NCI-H1417 (cell line): ENCODE data around the gene KREMEN2.
A peak's percentile ranks its signal among the peaks of the same experiment; 100 is the strongest.

ENCODE experiments used
- DNase-seq, 3 experiments: peaks; one replicate each; lab custom pipeline; 2025; lab: John Stamatoyannopoulos, UW

KREMEN2 gene

DNA sequence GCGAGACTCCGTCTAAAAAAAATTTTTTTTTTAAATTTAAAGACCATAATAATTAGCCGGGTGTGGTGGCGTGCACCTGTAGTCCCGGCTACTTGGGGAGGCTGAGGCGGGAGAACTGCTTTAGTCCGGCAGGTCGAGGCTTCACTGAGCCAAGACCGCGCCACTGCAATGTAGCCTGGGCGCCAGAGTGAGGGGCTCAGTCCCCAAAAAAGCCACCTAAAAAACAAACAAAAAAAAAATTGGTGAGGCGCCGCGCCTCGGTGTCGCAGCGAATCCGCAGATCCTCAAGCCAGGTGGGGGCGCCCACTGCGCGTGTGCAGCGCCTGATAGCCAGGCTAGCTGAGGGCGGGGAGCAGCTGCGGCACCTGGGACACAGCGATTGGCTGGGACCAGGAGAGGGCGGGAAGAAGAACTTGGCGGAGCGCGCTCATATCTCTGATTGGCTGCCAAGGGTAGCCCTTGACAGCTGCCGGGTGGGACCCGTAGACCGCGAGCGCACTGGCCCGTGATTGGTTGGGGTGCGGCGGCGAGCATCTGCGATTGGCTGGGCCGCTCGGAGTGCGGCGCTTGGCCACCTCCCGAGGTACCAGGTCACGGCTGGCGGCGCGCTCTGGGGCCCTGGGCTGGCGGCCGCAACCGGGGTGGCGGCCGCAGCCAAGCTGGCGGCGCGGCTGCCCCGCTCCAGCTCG is 39.7 kb downstream of the KREMEN2 start:
- peak; percentile 99 to 100 (median 99) for DNase-seq

DNA sequence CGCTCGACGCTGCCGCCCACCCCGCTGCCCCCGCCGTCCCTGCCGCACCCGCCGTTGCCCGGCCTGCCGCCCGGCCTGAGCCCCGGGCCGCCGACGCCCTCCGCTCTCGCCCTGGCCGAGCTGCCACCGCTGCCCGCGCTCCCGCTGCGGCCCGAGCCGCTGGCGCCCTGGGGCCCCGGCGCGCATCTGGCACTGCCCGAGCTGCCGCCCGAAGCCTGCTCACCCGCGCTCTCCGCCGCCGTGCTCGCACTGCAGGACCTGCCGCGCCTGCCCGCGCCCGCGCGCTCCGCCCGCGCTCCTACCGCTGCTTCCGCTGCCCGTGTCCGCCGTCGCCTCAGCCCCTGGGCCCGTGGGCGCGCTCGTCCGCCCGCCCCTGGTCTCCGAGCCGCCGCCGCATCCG is 40.2 kb downstream of the KREMEN2 start:
- peak; percentile 43 to 52 (median 45) for DNase-seq

DNA sequence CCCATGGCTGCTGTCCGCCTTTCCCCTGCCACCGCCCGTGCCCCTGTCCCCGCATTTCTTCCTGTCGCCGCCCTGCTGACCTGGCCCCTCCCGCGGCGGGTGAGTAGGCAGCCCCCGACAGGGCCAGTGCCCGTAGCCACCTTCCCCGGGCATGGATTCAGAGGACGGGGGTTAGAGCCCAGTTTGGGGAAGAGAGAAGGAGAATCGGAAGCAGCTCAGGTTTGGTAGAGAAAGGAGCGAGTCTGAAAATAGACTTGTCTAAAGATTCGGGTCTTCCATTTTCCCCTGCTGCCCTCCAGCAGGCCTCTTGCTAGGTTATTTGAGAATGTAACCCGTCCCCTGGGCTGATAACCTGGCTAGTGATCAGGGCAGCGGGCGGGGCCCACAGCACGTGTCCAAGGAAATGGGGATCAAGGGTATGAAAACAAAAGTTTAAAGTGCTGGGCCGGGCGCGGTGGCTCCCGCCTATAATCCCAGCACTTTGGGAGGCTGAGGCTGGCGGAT is 40.8 kb downstream of the KREMEN2 start:
- DNase-seq: peak; percentile 50 to 70 (median 59)

DNA sequence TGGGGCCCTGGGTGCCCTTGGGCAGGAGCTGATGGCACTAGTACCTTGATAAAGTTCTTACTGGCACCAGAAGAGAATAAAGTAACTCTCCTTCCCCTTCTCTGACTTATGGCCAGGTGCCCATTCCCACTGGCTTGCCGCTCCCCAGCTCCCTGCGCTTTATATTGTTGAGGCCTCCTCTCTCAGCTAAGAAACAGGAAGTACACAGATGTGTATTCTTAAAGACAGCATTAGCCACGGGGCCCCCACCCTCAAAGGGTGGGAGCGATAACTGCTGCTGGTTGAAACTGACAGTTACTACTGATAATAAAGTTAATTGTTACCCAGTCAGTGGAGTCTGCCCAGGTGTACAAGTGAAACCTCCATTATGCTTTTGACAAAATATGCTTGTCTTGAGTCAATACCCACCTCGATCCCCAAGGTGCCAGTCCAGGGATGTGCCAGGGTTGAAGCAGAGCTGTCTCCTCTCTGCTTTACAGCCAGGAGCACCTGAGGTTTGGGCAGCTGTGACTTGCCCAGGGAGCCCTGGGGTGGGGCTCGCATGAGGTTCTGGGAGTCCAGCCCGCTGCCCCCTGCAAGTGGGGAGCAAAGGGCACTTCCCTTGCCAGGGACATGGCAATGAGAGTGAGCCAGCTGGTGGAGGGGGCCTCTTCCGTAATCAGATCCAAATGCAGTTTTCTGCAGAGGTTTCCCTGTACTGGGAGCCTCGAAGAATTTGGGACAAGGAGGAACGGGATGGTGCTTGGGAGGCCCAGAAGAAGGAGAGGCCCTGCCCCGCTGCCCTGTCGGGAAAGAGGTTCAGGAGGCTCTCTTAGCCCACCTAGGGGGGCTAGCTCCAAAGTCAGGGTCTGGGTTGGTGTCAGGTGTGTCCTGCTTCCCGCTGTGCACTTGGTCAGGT is 43.2 kb downstream of the KREMEN2 start:
- DNase-seq: no peak

DNA sequence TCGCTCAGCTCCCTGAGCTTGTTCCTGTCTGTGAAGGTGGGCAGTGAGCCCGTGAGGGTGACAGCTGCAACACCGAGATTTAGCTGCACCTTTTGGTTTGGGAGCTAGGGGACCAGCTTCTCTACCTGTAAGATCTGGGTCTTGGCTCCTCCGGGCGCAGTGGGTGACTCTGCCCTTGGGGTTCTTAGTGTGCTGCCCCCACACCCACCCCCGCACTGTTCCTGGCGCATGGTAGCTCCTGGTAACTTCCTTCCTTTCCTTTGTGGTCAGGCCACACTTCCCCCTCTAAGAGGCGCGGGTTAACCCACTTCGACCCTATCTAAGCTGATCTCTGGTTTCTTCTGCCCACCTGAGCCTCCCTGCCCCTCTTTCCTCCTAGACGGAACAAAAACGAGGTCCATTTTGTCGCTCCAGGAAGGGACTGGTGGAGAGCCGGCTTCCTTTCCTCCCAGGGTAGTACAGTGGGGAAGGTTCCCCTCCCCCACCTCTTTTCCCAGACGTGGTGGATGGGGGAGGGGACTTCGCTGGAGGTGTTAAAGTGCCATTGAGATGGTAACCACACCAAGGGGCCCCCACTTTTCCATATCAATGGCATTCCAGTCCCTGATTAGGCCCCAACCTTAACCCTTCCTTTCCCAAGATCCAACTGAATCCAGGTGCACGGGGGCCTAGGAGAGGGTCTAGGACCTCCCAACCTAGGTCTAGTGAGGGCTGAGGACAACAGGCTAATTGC is 44.0 kb downstream of the KREMEN2 start:
- no peak for DNase-seq

DNA sequence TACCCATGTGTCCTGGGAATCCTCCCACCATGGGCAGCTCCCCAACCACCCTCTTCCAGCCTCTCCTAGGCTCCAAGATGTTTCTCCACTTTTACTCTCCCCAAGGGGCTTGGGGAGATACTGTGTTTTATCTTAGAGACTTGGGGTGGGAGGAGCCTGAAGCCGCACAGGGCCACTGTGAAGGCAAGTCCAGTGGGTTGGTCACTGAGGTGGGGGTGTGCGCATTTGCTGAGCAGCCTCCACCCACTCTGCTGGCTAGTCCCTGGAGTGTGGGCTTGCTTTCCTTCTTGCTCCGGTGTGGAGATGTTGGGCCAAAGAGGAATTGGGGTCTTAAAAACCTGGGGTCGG is 44.6 kb downstream of the KREMEN2 start:
- no peak for DNase-seq

DNA sequence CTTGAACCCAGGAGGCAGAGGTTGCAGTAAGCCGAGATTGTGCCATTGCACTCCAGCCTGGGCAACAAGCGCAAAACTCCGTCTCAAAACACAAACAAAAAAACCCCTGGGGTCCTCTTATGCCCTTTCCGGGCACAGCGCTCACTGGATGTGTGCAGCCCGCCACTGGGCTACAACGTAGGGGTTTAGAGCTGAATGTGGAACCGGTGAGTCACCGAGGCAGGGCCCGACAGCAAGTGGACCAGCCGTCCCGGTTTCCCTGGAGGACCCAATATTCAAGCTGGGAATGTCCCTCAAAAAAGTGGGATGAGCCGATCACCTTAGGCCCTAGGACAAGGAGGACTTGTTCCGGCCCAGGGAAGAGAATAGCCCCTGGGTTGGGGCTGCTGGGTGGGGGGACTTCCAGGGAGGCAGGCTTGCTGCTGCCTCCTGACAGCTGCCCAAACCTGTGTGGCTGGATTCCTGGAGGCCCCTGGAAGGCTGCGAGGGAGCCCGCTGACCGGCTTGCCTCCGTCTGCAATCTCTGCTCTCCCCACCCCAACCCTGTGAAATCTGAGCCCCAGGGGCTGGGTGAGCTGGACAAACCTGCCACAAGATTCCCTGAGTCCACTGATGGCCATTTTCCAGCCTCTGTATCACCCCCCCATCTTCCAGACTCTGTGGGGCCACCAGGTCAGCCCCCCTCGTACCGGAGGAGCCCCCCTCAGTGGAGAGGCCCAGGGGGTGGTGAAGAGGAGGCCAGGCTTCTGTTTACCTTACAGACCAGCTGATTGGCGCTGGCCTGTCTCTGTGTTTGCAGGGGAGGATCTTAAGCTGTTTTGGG is 45.7 kb downstream of the KREMEN2 start:
- peak in 2 of 3 experiments; percentile 15 to 24 for DNase-seq

DNA sequence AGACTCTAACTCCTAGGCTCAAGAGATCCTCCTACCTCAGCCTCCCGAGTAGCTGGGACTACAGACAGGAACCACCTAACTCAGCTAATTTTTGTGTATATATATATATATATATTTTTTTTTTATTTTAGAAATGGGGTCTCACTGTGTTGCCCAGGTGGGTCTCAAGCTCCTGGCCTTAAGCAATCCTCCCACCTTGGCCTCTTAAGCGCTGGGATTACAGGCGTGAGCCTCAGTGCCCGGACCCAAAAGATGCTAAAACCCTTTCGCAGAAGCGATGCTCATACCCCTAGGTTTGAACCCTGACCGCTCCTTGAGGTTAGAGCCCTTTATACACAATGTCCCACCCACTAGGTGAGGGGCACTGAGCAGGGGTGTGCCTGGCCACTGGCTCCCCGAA is 46.4 kb downstream of the KREMEN2 start:
- no peak for DNase-seq

DNA sequence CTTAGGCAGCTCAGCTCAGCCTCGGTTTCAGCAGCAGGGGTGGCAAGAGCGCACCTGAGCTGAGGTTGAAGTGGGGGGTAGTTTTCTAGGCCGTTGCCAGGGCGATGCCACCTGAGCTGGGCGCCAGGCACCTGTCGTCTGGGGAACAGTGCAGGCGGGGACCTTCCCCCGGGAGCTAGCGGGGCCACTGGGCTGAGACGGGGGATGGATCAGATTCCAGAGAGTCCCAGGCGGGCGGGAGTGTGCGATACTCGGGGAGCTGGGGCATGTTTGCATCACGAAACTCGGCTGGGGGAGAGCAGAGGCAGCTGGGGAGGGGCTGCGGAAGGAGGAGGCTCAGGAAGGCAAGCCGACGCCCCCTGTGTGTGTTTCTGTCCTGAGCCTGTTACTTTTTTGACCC is 48.2 kb downstream of the KREMEN2 start:
- DNase-seq: peak; percentile 81 to 94 (median 90)

DNA sequence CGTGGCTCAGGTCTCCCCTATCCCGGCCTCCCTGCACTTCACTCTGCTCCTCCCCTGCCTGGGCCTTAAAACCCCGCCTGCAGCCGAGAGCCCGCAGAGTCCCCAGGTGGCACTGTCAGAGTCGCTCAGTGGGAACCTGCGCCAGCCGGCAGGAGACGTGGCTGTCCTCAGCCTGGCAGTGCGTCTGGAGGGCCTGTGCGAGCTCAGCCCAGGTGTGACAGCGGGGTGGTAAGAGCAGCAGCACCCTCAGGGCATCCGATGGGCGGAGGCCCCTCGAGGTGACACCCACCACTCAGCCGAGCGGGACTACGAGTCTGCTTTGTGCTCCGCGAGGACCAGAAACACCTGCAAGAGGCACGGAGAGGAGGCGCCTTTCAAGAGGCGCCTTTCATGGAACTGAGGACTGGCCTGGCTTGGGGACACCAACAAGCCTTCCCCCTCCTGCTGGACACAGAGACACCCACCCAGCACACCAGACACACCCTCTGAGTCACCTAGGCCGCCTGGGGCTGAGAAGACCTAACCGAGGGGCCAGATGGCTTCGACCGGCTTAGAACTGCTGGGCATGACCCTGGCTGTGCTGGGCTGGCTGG is 48.8 kb downstream of the KREMEN2 start, which contains the start of gene CLDN9:
TSS of gene CLDN9 (plus strand) at position 96 of the 593 bp plus-strand sequence. CDS start at position 536, 440 bp downstream.
- DNase-seq: peak; percentile 87 to 95 (median 92)

DNA sequence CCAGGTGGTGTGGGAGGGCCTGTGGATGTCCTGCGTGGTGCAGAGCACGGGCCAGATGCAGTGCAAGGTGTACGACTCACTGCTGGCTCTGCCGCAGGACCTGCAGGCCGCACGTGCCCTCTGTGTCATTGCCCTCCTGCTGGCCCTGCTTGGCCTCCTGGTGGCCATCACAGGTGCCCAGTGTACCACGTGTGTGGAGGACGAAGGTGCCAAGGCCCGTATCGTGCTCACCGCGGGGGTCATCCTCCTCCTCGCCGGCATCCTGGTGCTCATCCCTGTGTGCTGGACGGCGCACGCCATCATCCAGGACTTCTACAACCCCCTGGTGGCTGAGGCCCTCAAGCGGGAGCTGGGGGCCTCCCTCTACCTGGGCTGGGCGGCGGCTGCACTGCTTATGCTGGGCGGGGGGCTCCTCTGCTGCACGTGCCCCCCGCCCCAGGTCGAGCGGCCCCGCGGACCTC is 49.4 kb downstream of the KREMEN2 start:
- DNase-seq: peak in 1 of 3 experiments; percentile 47

DNA sequence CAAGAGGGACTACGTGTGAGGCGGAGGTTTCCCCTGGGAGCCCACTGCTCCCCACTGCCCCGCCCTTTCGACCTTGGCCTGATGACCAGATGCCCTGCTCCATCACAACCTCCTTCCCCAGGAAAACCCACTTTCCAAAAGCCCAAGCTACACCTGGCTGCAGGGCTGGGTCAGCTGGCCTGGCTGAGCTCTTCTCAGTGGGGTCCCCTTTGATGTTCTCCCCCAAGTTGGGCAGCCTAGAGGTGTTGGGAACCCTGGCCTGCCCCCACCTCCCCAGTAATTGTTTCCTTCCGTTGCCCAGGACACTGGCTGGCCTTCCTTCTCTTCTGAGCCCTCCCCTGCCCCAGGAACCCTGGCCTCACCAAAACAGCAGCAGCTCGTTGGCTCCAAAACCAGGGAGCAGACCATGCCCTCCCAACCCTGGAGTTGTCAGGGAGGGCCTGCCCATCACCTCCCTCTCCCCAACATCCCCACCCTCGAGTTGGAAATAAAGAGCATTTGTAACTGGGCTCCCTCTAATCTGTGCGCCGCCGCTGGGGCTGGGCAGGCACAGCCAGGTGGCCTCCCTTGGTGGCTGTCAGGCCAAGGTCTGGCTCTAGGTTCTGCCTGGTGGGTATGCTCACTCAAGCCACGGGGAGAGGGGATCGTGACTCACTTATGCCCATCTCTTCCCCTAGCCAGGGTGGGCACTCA is 50.1 kb downstream of the KREMEN2 start:
- DNase-seq: no peak

DNA sequence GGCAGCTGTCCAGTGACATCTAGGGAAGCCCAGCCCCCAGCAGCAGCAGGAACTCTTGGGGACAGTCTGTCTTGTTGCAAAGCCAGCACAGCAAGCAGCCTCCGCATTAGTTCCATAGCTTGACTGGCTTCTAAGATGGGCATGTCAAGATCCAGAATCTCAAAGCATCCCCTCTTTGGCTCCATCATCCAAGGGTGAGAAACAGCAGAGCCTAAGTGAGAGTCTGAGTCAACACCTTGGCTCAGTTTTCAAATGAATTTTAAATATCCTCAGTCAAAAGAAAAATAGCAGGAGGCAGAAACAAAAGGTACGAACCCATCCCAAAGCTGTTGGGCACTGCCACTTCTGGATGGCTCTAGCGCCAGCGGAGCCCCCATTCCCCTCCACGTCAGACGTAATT is 50.9 kb downstream of the KREMEN2 start:
- no peak for DNase-seq

DNA sequence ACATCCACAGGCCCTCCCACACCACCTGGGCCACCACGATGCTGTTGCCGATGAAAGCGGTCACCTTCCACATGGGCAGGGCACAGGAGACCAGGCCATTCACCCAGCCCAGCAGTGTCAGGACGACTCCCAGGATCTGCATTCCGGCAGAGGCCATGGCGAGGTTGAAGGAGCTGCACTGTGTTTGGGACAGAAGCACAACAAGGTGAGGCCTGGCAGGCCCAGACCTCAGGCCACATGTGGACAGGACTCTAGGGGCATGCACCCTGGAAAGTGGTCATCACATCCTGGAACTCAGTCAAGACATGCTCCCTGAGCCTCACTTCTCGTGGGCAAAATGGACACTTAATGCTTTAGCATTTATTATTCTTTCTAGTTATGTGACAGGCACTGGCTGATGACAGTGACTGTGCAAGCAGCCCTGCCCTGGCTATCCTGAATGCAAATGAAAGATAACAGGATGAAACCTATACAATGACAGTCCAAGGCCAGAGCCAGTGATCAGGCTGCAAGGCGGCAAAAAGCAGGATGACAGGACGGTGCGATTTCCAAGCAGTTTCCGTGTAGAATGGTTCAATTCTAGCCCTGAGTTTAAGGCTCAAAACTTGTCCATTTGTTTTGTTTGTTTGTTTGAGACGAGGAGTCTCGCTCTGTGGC is 51.9 kb downstream of the KREMEN2 start:
- no peak for DNase-seq

DNA sequence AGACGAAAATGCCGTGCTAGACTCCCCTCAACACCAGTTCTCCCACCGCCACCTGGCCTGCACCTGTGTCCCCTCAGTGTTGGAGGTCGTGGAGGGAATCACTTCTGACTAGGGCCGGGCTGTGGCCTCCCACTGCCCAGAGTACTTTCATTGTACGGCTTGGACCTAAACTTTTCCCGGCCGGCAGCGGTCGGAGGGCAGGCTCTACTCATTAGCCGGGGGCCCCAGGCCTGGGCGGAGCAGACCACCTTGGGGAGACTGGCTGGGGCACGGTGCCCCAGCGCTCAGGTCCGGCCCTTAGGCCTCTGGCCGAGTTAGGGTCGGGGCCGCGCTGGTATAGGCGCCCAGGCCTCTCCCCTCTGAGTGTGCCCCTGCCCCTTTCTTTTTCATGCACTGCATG is 53.3 kb downstream of the KREMEN2 start:
- no peak for DNase-seq
